Activated T-helper 9 cell treated with anti-CD3 and anti-CD28 coated beads, Interleukin-2, amount 50 U/mL, for 16 hours (primary cell): ENCODE measurements around the gene NHERF1.

Experiments
- DNase-seq: peaks from one replicate; pipeline ENCODE4 v3.0.0-alpha.2; 2020; ENCODE audit warnings: low read depth

Gene NHERF1

GRCh38 chr17:74808714-74809430 lies 60.4 kb downstream of the NHERF1 start:
- no peak for DNase-seq

GRCh38 chr17:74810699-74811485 lies 62.5 kb downstream of the NHERF1 start:
- DNase-seq, result no peak

- DNase-seq, result no peak
Observed at GRCh38 chr17:74812109-74813009, 63.9 kb downstream of the NHERF1 start.

GRCh38 chr17:74814453-74814852 lies 66.0 kb downstream of the NHERF1 start:
- DNase-seq, result no peak

- no peak for DNase-seq
Observed at GRCh38 chr17:74815067-74815466, 66.6 kb downstream of the NHERF1 start.

- no peak for DNase-seq
Observed at GRCh38 chr17:74815550-74816370, 67.3 kb downstream of the NHERF1 start.

- DNase-seq, result no peak
Observed at GRCh38 chr17:74816905-74817620, 68.6 kb downstream of the NHERF1 start.

GRCh38 chr17:74818291-74818938 lies 70.0 kb downstream of the NHERF1 start:
- no peak for DNase-seq
